ENCODE data around the gene GLMP.

Gene GLMP

DNA sequence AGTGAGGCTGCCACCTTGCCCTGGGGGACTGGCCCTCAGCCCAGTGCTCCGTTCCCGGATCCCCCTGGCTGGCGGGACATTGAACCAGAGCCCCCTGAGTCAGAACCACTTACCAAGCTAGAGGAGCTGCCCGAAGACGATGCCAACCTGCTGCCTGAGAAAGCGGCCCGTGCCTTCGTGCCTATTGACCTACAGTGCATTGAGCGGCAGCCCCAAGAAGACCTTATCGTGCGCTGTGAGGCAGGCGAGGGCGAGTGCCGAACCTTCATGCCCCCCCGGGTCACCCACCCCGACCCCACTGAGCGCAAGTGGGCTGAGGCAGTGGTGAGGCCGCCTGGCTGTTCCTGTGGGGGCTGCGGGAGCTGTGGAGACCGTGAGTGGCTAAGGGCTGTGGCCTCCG, 10.0 kb downstream of the GLMP start:
- no peak overlapping the region for H3K4me3 ChIP-seq (ENCODE audit: low read depth in 1 of 2, low read length in 2 of 2)

DNA sequence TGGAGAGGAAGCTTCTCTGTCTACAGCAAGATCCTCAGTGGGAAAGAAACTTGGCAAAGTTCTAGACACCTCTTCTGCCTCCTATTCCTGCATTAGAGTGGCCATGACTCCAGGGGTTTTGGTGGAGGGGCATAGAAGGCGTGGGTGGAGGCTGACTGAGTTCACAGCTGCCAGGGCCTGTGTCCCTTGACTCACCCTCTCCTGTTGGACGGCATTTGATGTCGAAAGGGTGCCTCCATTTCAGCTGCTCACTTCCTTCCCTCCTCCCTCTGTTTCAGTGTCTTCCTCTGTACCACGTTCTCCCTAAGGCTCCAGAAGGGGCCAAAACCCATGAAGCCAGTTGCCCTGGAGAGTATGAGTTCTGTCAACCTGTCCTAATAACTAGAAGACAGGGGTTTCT, 10.7 kb downstream of the GLMP start:
- Histone ChIP-seq H3K36me3 (ENCODE audit: control insufficient read depth in 1 of 2, insufficient read depth in 2 of 2, low read length in 2 of 2) (peaks cover 4 to 11% of the 10 kb centered on the region in 2 donors), H3K4me3 (ENCODE audit: low read depth in 1 of 2, low read length in 2 of 2) (no peak overlapping the region), H3K4me1 (ENCODE audit: control insufficient read depth in 1 of 2, insufficient read depth in 2 of 2, low read length in 2 of 2) (peaks cover 16 to 28% of the 10 kb centered on the region in 2 donors), H3K9me3 (ENCODE audit: control insufficient read depth in 1 of 2, low read length in 2 of 2) (no peaks in the 10 kb centered on the region), H3K27ac (ENCODE audit: low read length) (no peak overlapping the region), H3K27me3 (ENCODE audit: low read depth, low read length) (no peaks in the 10 kb centered on the region)

More for the DNA sequence above, 10.0 kb downstream of the GLMP start:
- peaks cover 16 to 28% of the 10 kb centered on the region in 2 donors for H3K4me1 ChIP-seq (ENCODE audit: control insufficient read depth in 1 of 2, insufficient read depth in 2 of 2, low read length in 2 of 2)
- H3K9me3 ChIP-seq (ENCODE audit: control insufficient read depth in 1 of 2, low read length in 2 of 2), result no peaks in the 10 kb centered on the region
- peaks cover 0 to 11% of the 10 kb centered on the region in 2 donors for H3K36me3 ChIP-seq (ENCODE audit: control insufficient read depth in 1 of 2, insufficient read depth in 2 of 2, low read length in 2 of 2)
- H3K27me3 ChIP-seq (ENCODE audit: low read depth, low read length), result no peaks in the 10 kb centered on the region
- H3K27ac ChIP-seq (ENCODE audit: low read length), result no peak overlapping the region

DNA sequence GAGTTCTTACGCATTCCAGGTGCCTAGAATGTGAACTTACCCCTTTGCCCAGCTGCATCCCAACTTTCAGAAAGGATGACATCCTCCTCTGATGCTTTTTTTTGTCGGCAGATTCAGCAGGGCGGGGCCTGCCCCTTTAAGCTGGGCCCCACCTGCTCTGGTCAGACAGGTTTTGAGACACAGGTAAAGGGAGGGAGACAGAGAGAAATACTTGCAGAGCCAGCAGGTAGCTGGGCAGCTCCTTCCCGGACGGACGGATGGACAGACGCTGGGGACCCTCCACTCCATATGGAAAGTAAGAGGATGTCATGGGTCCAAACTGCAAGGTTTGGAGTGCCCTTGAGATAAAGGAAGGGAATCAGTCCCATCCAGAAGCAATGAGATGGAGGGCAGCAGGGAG, 11.4 kb downstream of the GLMP start, which contains the start of gene TMEM79:
Gene TMEM79, plus strand, starts transcription at position 214 of the 400 bp plus-strand sequence. CDS start 902 bp downstream, outside the sequence.
- Histone ChIP-seq H3K27ac (ENCODE audit: low read length) (peak within 1 kb of the TSS; percentile 88), H3K4me1 (ENCODE audit: control insufficient read depth in 1 of 2, insufficient read depth in 2 of 2, low read length in 2 of 2) (peaks cover 16 to 28% of the 10 kb centered on the region in 2 donors), H3K27me3 (ENCODE audit: low read depth, low read length) (no peaks in the 10 kb centered on the region), H3K4me3 (ENCODE audit: low read depth in 1 of 2, low read length in 2 of 2) (peak within 1 kb of the TSS; percentile 80 to 95), H3K9me3 (ENCODE audit: control insufficient read depth in 1 of 2, low read length in 2 of 2) (no peaks in the 10 kb centered on the region), H3K36me3 (ENCODE audit: control insufficient read depth in 1 of 2, insufficient read depth in 2 of 2, low read length in 2 of 2) (peaks cover 4 to 10% of the 10 kb centered on the region in 2 donors)

DNA sequence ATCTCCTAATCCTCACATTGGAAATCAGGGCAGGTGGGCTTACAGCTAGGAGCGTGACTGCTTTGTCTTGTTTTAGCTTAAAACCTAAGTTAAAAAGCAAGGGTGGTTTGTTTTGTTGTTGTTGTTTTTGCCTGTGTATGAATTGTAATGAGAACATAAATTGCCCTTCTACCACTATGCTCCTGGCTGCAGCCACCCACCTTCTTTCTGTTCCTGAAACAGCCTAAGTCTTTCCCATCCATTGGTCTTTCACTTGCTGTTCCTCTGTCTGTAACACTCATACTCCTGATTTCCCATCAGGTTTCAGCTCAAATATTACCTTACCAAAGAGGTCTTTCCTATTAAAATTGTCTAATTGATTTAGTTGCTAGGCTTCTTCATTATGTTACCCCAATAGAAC, 12.0 kb downstream of the GLMP start:
- Histone ChIP-seq H3K9me3 (ENCODE audit: control insufficient read depth in 1 of 2, low read length in 2 of 2) (no peaks in the 10 kb centered on the region), H3K27ac (ENCODE audit: low read length) (peak overlapping the region; percentile 88), H3K36me3 (ENCODE audit: control insufficient read depth in 1 of 2, insufficient read depth in 2 of 2, low read length in 2 of 2) (peaks cover 4 to 8% of the 10 kb centered on the region in 2 donors), H3K4me1 (ENCODE audit: control insufficient read depth in 1 of 2, insufficient read depth in 2 of 2, low read length in 2 of 2) (peaks cover 16 to 28% of the 10 kb centered on the region in 2 donors), H3K4me3 (ENCODE audit: low read depth in 1 of 2, low read length in 2 of 2) (peak overlapping the region; percentile 80 to 95), H3K27me3 (ENCODE audit: low read depth, low read length) (no peaks in the 10 kb centered on the region)

DNA sequence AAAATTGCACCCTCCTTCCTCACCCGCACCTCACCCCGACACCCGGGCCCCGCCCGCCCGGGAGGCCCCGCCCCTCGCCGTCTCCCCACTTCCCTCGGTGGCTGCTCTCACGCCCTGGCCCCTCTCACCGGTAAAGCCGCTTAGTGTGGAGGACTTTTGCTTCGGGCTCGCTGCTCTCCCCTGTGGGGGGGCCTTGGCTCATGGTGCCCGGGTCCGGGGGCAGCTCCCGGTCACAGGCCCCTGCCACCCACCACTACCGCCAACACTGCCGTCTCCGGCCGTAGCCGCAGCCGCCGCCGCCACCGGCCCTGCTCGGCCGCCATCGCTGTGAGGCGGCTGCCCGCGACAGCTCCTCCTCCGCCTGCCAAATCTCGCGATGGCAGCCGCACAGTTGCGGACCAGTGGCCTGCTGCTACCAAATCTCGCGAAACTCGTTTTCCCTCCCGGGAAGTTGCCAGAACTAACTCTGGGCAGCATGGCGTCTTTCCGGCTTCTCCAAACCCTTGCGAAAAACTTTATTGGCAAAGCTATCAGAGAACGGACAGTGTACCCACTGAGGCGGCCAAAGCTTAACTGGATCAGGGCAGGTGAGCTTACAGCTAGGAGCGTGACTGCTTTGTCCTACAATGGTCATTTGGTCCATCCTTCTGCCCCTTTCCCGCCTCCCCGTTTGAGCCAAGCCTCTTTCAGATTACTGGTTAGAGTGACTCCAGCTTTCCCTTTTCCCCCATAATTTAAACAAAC, 12.8 kb downstream of the GLMP start, which contains the start of gene SMG5:
Gene SMG5, minus strand, starts transcription at position 347 of the 744 bp plus-strand sequence. Its CDS starts 145 bp downstream, at position 202.
- H3K27ac ChIP-seq (ENCODE audit: low read length), result peak within 1 kb of the TSS; percentile 88
- peaks cover 11 to 15% of the 10 kb centered on the region in 2 donors for H3K36me3 ChIP-seq (ENCODE audit: control insufficient read depth in 1 of 2, insufficient read depth in 2 of 2, low read length in 2 of 2)
- H3K4me1 ChIP-seq (ENCODE audit: control insufficient read depth in 1 of 2, insufficient read depth in 2 of 2, low read length in 2 of 2), result peaks cover 16 to 28% of the 10 kb centered on the region in 2 donors
- no peaks in the 10 kb centered on the region for H3K9me3 ChIP-seq (ENCODE audit: control insufficient read depth in 1 of 2, low read length in 2 of 2)
- peak within 1 kb of the TSS; percentile 80 to 95 for H3K4me3 ChIP-seq (ENCODE audit: low read depth in 1 of 2, low read length in 2 of 2)
- no peaks in the 10 kb centered on the region for H3K27me3 ChIP-seq (ENCODE audit: low read depth, low read length)

DNA sequence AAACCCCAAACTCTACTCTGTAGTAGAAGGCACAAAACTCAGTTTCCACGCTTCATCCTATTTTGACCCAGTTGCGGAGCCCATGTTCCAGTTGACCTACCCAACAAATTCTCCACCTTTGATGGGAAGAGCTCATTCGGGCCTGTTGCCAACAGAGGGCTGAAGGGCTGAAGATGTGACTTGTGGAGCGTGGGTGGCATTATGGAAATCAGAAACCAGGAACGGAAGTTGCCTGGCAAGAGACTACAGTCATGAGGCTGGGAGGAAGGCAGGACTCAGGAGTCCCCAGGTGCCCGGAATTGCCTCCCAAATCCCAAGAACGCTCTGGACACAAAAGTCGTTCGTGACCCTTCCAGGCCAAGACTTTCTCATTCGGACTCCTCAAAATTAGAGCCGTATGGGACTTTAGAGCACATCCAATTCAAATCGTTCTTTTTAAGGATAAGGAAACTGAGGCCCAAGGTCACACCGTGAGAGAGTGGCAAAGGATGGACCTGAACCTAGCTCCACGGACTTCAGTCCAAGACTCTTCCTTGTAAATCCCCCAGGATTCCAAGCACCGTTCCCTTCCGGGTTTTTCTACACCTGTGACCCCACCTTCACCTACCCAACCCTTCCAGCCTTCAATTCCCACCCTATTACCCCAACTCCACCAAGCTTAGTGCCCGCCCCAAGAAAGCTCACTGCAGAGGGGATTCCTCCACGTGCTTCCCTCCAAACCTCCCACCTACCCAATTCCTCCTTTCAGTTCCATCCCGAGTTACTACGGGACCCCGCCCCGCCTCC, 13.6 kb downstream of the GLMP start:
- Histone ChIP-seq H3K36me3 (ENCODE audit: control insufficient read depth in 1 of 2, insufficient read depth in 2 of 2, low read length in 2 of 2) (peaks cover 16 to 23% of the 10 kb centered on the region in 2 donors), H3K4me1 (ENCODE audit: control insufficient read depth in 1 of 2, insufficient read depth in 2 of 2, low read length in 2 of 2) (peaks cover 16 to 28% of the 10 kb centered on the region in 2 donors), H3K27me3 (ENCODE audit: low read depth, low read length) (no peaks in the 10 kb centered on the region), H3K9me3 (ENCODE audit: control insufficient read depth in 1 of 2, low read length in 2 of 2) (no peaks in the 10 kb centered on the region), H3K4me3 (ENCODE audit: low read depth in 1 of 2, low read length in 2 of 2) (peak overlapping the region; percentile 80 to 95), H3K27ac (ENCODE audit: low read length) (peak overlapping the region; percentile 70)

DNA sequence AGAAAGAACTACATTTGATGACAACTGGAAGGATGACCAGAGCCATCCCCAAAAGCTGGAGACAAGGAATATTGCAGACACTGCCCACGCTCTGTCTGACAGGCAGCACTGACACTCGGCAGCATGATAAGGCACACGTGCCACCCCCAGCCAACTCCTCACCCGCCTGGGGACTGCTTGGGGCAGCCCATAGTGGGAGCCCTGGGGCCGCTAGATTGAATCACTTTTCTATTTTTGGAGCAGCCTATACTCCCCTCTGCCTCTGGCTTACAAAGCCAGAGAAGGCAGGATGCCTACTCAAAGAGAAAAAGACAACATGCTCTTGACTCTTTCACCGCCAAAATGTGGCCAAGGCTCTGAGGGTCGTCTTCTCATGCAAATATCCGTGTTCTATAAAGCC, 14.2 kb downstream of the GLMP start:
- H3K36me3 ChIP-seq (ENCODE audit: control insufficient read depth in 1 of 2, insufficient read depth in 2 of 2, low read length in 2 of 2), result peaks cover 22 to 29% of the 10 kb centered on the region in 2 donors
- no peaks in the 10 kb centered on the region for H3K27me3 ChIP-seq (ENCODE audit: low read depth, low read length)
- H3K4me3 ChIP-seq (ENCODE audit: low read depth in 1 of 2, low read length in 2 of 2), result peak overlapping the region; percentile 80 to 95
- peaks cover 16 to 28% of the 10 kb centered on the region in 2 donors for H3K4me1 ChIP-seq (ENCODE audit: control insufficient read depth in 1 of 2, insufficient read depth in 2 of 2, low read length in 2 of 2)
- no peaks in the 10 kb centered on the region for H3K9me3 ChIP-seq (ENCODE audit: control insufficient read depth in 1 of 2, low read length in 2 of 2)
- peak overlapping the region; percentile 70 for H3K27ac ChIP-seq (ENCODE audit: low read length)

DNA sequence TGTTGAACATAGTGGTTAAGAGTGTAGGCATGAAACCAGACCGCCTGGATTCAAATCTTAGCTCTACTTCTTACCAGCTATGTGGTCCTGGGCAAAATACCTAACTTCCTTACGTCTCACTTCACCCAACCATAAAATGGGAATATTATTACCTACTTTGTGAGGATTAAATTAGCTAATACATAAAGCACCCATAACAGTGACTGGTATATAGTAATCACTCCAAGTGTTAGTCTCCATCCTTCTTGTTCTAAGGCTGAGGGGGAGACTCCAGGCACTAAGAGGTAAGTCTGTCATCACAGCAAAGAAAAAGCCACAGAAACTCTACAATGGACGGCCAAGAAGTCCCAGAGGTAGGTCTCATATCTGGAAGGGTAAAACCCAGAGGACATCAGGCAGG, 15.6 kb downstream of the GLMP start:
- Histone ChIP-seq H3K36me3 (ENCODE audit: control insufficient read depth in 1 of 2, insufficient read depth in 2 of 2, low read length in 2 of 2) (peaks cover 28 to 41% of the 10 kb centered on the region in 2 donors), H3K9me3 (ENCODE audit: control insufficient read depth in 1 of 2, low read length in 2 of 2) (no peaks in the 10 kb centered on the region), H3K4me1 (ENCODE audit: control insufficient read depth in 1 of 2, insufficient read depth in 2 of 2, low read length in 2 of 2) (peaks cover 16 to 28% of the 10 kb centered on the region in 2 donors), H3K4me3 (ENCODE audit: low read depth in 1 of 2, low read length in 2 of 2) (no peak overlapping the region), H3K27ac (ENCODE audit: low read length) (no peak overlapping the region), H3K27me3 (ENCODE audit: low read depth, low read length) (no peaks in the 10 kb centered on the region)

DNA sequence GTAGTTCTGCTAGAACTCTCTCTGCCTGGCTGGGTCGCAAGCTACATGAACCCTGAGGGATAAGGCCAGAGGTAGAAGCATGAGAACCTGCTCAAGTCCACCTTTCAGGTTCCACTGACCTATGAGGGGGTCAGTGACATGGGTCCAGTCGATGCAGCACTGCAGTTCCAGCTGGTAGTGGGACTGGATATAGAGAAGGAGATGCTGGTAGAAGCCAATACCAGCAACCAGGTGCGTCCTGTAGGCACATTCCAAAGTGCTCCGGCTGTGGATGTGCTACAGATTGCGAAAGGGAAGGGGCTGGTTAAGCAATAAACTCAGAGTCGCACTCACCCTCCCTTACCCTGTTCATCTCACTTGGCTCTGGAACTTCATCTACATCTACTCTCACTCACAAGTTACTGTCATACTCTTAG, 18.5 kb downstream of the GLMP start:
- H3K4me3 ChIP-seq (ENCODE audit: low read depth in 1 of 2, low read length in 2 of 2), result no peak overlapping the region
- peaks cover 7 to 14% of the 10 kb centered on the region in 2 donors for H3K4me1 ChIP-seq (ENCODE audit: control insufficient read depth in 1 of 2, insufficient read depth in 2 of 2, low read length in 2 of 2)
- H3K27ac ChIP-seq (ENCODE audit: low read length), result no peak overlapping the region
- no peaks in the 10 kb centered on the region for H3K27me3 ChIP-seq (ENCODE audit: low read depth, low read length)
- H3K36me3 ChIP-seq (ENCODE audit: control insufficient read depth in 1 of 2, insufficient read depth in 2 of 2, low read length in 2 of 2), result peaks cover 54 to 66% of the 10 kb centered on the region in 2 donors
- H3K9me3 ChIP-seq (ENCODE audit: control insufficient read depth in 1 of 2, low read length in 2 of 2), result no peaks in the 10 kb centered on the region

DNA sequence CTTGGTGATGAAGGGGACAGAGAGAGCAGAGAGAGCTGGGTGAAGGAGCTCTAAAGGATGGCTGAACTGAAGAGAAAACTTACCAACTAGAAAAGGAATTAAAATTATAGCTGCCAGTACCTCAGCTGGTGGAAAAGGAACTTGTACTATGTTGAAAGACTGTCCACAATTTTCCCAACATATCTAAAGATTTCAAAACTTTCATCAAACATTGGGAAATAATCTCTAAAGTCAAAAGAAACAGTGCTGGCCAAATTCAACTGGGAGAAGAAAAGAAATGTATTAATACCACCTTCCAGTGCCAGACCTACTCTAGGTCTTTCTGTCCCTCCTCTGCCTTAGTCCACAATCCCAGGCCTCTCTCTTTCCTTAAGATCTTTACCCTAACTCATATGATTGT, 18.9 kb downstream of the GLMP start:
- Histone ChIP-seq H3K4me1 (ENCODE audit: control insufficient read depth in 1 of 2, insufficient read depth in 2 of 2, low read length in 2 of 2) (peaks cover 4 to 9% of the 10 kb centered on the region in 2 donors), H3K27me3 (ENCODE audit: low read depth, low read length) (no peaks in the 10 kb centered on the region), H3K9me3 (ENCODE audit: control insufficient read depth in 1 of 2, low read length in 2 of 2) (no peaks in the 10 kb centered on the region), H3K4me3 (ENCODE audit: low read depth in 1 of 2, low read length in 2 of 2) (no peak overlapping the region), H3K36me3 (ENCODE audit: control insufficient read depth in 1 of 2, insufficient read depth in 2 of 2, low read length in 2 of 2) (peaks cover 57 to 70% of the 10 kb centered on the region in 2 donors), H3K27ac (ENCODE audit: low read length) (no peak overlapping the region)

DNA sequence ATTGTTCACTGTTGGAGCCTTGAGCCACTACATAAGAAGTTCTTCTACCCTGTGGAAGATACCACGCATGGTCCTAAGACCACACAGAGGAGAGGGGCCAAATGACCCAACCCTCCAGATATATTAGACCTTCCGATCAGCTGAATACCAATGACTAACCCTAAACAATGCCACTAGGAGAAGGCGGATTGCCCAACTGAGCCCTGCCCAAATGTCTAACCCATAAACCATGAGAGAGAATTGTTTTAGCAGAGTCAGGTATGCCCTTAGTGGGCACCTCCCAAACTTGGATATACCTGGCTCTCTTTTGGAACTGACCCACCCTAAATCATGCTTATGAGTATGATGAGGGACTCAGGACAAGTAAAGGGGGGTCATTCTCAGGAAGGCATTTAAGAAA, 25.2 kb downstream of the GLMP start:
- Histone ChIP-seq H3K9me3 (ENCODE audit: control insufficient read depth in 1 of 2, low read length in 2 of 2) (no peaks in the 10 kb centered on the region), H3K4me3 (ENCODE audit: low read depth in 1 of 2, low read length in 2 of 2) (no peak overlapping the region), H3K27me3 (ENCODE audit: low read depth, low read length) (no peaks in the 10 kb centered on the region), H3K4me1 (ENCODE audit: control insufficient read depth in 1 of 2, insufficient read depth in 2 of 2, low read length in 2 of 2) (no peaks in the 10 kb centered on the region), H3K36me3 (ENCODE audit: control insufficient read depth in 1 of 2, insufficient read depth in 2 of 2, low read length in 2 of 2) (peaks cover 69 to 96% of the 10 kb centered on the region in 2 donors), H3K27ac (ENCODE audit: low read length) (no peak overlapping the region)

All from muscle layer of duodenum (tissue), 2 donors.